ENCODE data around the gene CHRM4.

- TF ChIP-seq, protein P1, sequence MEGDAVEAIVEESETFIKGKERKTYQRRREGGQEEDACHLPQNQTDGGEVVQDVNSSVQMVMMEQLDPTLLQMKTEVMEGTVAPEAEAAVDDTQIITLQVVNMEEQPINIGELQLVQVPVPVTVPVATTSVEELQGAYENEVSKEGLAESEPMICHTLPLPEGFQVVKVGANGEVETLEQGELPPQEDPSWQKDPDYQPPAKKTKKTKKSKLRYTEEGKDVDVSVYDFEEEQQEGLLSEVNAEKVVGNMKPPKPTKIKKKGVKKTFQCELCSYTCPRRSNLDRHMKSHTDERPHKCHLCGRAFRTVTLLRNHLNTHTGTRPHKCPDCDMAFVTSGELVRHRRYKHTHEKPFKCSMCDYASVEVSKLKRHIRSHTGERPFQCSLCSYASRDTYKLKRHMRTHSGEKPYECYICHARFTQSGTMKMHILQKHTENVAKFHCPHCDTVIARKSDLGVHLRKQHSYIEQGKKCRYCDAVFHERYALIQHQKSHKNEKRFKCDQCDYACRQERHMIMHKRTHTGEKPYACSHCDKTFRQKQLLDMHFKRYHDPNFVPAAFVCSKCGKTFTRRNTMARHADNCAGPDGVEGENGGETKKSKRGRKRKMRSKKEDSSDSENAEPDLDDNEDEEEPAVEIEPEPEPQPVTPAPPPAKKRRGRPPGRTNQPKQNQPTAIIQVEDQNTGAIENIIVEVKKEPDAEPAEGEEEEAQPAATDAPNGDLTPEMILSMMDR (conservative IDR thresholded peaks at IDR 0.05; ENCODE audit: low read length): no peak
- TF ChIP-seq EZH2phosphoT487 (IDR thresholded peaks at IDR 0.05; ENCODE audit: borderline replicate concordance): no peak
These were observed 1.1 kb upstream of the CHRM4 start for GRCh38 chr11:46392421-46393230.
